HG02852 (cell line): ENCODE results near the gene DIO2.
A peak's percentile ranks its signal among the peaks of the same experiment; 100 is the strongest.

ENCODE experiments used
- ATAC-seq: cut with Tn5 transposase; IDR thresholded peaks from one replicate; pipeline ENCODE4 v1.9.1; 2021; ENCODE audit warnings: mild to moderate bottlenecking, moderate library complexity; ENCODE audit not compliant: unreplicated experiment

DIO2 gene

GRCh38 chr14:80211153-80212022 lies at the start of gene DIO2:
TSS of gene DIO2 (minus strand) at chr14:80211504. CDS start at chr14:80211472, 32 bp downstream.
- no peak for ATAC-seq

GRCh38 chr14:80260645-80261044 lies 49.3 kb upstream of the DIO2 start:
- no peak for ATAC-seq

- no peak for ATAC-seq
Measured at GRCh38 chr14:80239631-80240030, 28.3 kb upstream of the DIO2 start.

GRCh38 chr14:80237143-80237542 lies 25.8 kb upstream of the DIO2 start:
- ATAC-seq, result no peak

GRCh38 chr14:80233470-80234089 lies 22.3 kb upstream of the DIO2 start:
- no peak for ATAC-seq

GRCh38 chr14:80231702-80232101 lies 20.4 kb upstream of the DIO2 start:
- ATAC-seq, result no peak

- ATAC-seq, result no peak
Measured at GRCh38 chr14:80223696-80224465, 12.6 kb upstream of the DIO2 start.

GRCh38 chr14:80216818-80217217 lies 5.5 kb upstream of the DIO2 start:
- no peak for ATAC-seq

- ATAC-seq, result no peak
Measured at GRCh38 chr14:80215756-80216581, 4.7 kb upstream of the DIO2 start.

- no peak for ATAC-seq
Measured at GRCh38 chr14:80215081-80215480, 3.8 kb upstream of the DIO2 start.

GRCh38 chr14:80213602-80214001 lies 2.3 kb upstream of the DIO2 start:
- ATAC-seq, result peak; percentile 62

- peak; percentile 62 for ATAC-seq
Measured at GRCh38 chr14:80212023-80212397, 706 bp upstream of the DIO2 start.

GRCh38 chr14:80208461-80208860 lies 2.8 kb downstream of the DIO2 start:
- ATAC-seq, result no peak

GRCh38 chr14:80206351-80207080 lies 4.8 kb downstream of the DIO2 start:
- no peak for ATAC-seq

- ATAC-seq, result peak; percentile 55
Measured at GRCh38 chr14:80202888-80203562, 8.3 kb downstream of the DIO2 start.

GRCh38 chr14:80200093-80200492 lies 11.2 kb downstream of the DIO2 start:
- no peak for ATAC-seq

GRCh38 chr14:80188571-80188970 lies 22.7 kb downstream of the DIO2 start:
- no peak for ATAC-seq

- ATAC-seq, result no peak
Measured at GRCh38 chr14:80186301-80186800, 25.0 kb downstream of the DIO2 start.

GRCh38 chr14:80176893-80177292 lies 34.4 kb downstream of the DIO2 start:
- ATAC-seq, result no peak
